Measurements from ENCODE around the gene RPS19.
"Not testable (repeated sequence)": the region's sequence is repeated elsewhere in the genome, so short reads cannot be mapped to it uniquely, and the experiment has no call there.

Gene RPS19

GRCh38 chr19:41912899-41913537 is 53.0 kb downstream of the RPS19 start:
- DNase-seq = no peak

- no peak for DNase-seq
These were observed 53.7 kb downstream of the RPS19 start for GRCh38 chr19:41913538-41914423.

GRCh38 chr19:41914424-41914834 is 54.4 kb downstream of the RPS19 start:
- not testable (repeated sequence) for DNase-seq

- no peak for DNase-seq
These were observed 55.1 kb downstream of the RPS19 start for GRCh38 chr19:41915021-41915775.

- DNase-seq = no peak
These were observed 55.8 kb downstream of the RPS19 start for GRCh38 chr19:41915776-41916414.

- no peak for DNase-seq
These were observed 57.6 kb downstream of the RPS19 start for GRCh38 chr19:41917676-41918075.

GRCh38 chr19:41918095-41918494 is 58.0 kb downstream of the RPS19 start:
- no peak for DNase-seq

GRCh38 chr19:41918653-41919244 is 58.7 kb downstream of the RPS19 start:
- no peak for DNase-seq

- DNase-seq = no peak
These were observed 60.1 kb downstream of the RPS19 start for GRCh38 chr19:41919948-41920712.

- no peak for DNase-seq
These were observed 61.0 kb downstream of the RPS19 start for GRCh38 chr19:41920882-41921576.

GRCh38 chr19:41921577-41922576 is 61.8 kb downstream of the RPS19 start:
- DNase-seq = no peak

Data from anterior cingulate cortex (tissue), 58 donors.